Stimulated activated CD4-positive, alpha-beta T cell treated with anti-CD3 and anti-CD28 coated beads, TNF-alpha, amount 100 ng/mL, for 4 hours (primary cell): ENCODE data around the gene LIX1L.

Experiments used
- DNase-seq, 3 experiments: peaks; one replicate each; pipeline ENCODE4 v3.0.0-alpha.2; 2020; ENCODE audit warnings: low read depth in 3 of 3

Gene LIX1L

GRCh38 chr1:145985502-145986439 lies 28.0 kb upstream of the LIX1L start:
- DNase-seq, result no peak

DNA sequence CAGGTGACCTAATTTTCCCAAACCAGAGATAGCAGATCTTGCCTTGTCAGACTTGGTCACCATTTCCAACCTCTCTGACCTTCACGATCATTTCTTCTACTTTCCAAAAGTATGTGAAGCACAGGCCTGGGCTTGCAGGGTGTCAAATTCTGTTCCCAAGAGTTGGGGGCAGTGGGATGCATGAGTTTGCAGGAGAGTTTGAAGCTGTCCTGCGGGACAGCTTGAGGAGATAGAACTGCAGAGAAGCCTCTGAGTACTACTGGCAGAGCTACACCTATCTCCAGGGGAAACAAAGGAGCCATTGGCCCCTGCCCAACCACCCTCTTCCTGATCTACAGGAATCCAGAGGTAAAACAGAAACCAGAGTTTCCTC lies 27.3 kb upstream of the LIX1L start:
- DNase-seq, result no peak

DNA sequence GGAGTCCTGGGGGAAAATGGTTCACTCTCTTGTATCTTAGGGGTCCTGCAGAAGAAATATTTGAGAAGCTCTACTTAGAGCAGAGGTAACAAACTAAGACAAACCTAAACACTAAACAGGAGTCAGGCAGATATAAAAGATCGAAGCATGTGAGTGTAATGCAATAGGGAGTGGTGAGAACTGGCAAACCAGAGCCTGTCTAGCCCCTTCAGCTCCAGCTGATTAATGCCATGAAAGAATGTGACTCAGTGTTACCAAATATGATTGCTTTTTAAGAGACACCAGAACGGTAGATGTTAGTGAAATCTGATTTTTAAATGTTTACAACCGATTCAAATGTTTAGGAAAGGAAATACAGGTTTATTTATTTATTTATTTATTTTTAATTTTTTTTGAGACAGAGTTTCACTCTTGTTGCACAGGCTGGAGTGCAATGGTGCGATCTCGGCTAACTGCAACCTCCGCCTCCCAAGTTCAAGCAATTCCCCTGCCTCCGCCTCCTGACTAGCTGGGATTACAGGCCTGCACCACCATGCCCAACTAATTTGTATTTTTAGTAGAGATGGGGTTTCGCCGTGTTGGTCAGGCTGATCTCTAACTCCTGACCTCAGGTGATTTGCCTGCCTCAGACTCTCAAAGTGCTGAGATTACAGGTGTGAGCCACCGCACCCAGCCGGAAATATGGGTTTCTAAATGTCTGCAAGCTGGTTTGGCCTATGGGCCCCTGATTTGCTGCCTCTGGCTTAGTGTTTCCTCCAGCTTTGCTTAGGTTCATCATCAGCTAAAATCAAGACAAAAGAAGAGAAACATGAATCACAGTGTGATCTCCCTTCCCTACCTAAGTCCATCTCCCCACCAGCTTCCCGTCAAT lies 26.4 kb upstream of the LIX1L start:
- no peak for DNase-seq

DNA sequence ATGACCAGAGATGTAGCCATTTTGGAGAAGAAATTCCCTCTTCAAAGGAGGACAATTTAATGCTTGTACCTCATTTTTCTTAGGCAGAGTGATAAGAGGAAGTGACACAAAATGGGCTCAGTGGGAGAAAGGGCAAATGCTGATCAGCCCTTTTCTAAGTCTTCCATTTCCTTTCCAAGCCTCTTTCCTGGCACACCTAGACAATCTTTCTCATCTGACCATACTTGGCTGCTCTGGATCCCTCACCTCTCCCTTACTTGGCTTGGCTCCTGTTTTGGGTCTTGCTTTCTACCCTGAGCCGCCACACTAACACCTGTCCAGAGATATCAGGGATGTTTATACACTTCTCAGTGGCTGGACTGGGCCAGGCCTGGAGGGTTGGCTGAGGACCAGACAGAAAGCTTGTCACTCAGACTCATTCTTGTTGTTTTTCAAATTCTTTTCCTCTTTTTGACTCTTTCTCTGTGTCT lies 25.4 kb upstream of the LIX1L start:
- no peak for DNase-seq

- DNase-seq, result no peak
These were observed 24.4 kb upstream of the LIX1L start for GRCh38 chr1:145982010-145982723.

DNA sequence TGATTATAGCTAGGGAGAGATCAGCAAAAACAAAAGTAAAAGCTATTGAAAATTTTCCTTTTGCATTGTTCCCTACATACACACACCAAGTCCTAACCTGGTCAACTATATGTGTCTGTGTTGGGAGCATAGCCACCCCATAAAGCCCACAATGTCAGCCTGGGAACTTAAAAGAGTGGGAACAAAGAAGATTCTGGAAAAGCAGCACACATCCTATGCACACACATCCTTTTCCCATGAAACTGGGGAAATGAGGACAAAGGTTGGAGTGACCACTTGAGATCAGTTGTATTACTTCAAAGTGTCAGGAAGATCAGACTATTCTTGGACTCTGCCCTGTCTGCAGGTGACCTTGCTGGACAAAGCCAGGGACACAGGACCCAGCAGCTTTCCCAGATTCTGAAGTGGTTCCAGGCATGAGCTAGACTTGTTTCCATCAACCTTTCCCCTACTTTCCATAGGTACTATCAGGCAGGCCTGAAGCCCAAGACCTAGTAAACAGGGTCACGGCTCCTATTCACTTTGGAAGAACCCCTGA lies 22.7 kb upstream of the LIX1L start:
- DNase-seq, result no peak

GRCh38 chr1:145979746-145980456 lies 22.1 kb upstream of the LIX1L start:
- DNase-seq, result no peak

GRCh38 chr1:145978854-145979745 lies 21.3 kb upstream of the LIX1L start:
- peak in 2 of 3 experiments; percentile 55 to 61 for DNase-seq

DNA sequence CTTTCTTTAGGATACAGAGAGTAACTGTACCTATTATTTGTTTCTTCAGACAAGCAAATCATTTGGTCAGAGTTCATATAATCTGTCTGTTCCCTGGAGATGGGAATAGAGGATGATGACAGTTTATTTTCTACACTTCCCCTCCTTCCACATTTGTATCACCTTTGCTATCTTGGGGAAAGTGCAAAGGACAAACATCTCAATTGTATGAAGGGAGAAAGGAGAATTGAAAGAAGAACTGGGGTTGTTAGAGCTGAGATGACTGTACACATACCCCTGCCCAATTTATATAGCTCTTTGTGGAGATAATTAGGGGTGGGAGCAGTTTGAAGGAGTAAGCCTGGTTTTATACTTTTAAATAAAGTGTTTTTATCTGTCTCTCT lies 20.6 kb upstream of the LIX1L start:
- no peak for DNase-seq

DNA sequence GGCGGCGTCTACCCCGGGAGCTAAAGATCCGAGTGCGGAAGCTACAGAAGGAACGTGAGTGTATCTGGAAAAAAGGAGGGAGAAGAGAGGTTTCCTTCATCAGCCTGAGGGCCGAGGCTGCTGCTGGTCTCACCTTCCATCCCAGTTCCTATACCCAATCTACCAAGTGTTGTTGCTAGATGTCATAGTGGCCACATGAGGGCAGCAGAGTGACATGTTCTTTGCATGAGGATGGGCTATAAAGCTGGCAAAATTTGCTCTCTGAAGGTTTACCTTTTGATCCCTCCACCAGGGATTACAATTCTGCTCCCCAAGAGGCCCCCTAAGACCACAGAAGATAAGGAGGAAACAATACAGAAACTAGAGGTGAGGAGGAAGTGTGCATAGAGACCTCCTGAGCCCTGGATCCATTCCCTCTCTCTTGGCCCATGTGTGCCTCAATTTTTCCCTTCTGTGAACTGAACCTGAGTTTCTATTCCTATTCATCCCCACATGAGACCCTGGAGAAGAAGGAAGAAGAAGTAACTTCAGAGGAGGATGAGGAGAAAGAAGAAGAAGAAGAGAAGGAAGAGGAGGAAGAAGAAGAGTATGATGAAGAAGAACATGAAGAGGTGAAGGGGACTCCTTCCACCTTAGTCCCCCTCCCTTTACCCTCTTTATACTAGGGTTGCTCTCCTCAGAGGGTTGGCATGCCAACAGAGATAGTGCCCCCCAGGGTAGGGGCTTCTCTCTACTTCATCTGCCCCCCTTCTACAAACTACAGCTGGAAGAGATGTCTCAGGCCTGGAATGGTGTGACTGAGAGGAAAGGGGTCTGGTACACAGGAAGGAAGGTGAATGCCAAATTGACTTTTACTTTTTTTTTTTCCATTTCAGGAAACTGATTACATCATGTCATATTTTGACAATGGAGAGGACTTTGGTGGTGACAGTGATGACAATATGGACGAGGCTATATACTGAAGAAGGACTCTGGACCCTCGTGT lies 20.0 kb upstream of the LIX1L start:
- DNase-seq, result peak in 2 of 3 experiments; percentile 44 to 56

- DNase-seq, result no peak
These were observed 19.2 kb upstream of the LIX1L start for GRCh38 chr1:145977016-145977415.

GRCh38 chr1:145975216-145975615 lies 17.4 kb upstream of the LIX1L start:
- DNase-seq, result no peak

- no peak for DNase-seq
These were observed 16.9 kb upstream of the LIX1L start for GRCh38 chr1:145974721-145975120.

DNA sequence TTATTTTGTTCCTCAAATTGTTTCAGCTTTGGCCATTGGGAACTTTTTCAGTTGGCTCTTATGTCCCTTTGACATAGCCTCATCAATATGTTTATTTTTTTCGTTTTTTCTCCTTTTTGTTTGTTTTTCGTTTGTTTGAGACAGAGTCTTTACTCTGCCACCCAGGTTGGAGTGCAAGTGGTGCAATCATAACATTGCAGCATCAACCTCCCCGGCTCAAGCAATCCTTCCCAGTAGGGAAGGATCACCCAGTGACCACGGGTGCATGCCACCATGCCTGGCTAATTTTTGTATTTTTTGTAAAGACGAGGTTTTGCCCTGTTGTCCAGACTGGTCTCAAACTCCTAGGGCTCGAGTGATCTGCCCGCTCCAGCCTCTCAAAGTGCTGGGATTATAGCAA lies 14.8 kb upstream of the LIX1L start:
- DNase-seq, result no peak

DNA sequence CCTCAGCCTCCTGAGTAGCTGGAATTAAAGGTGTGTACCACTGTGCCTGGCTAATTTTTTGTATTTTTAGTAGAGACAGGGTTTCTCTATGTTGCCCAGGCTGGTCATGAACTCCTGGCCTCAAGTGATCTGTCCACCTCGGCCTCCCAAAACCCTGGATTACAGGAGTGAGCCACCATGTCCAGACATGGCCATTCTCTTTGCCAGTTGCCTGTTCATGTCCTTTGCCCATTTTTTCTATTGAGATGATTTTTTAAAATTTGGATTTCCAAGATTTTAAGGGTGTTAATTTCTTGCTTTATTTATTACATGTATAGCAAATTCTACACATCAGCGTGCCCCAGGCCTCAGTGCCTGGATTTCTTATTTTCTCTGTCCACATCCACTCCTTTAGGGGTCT lies 9.5 kb upstream of the LIX1L start:
- no peak for DNase-seq

GRCh38 chr1:145965119-145965744 lies 7.4 kb upstream of the LIX1L start:
- DNase-seq, result no peak

- peak; percentile 73 to 84 (median 79) for DNase-seq
These were observed 6.7 kb upstream of the LIX1L start, which contains the start of the genes ANKRD34A and POLR3GL for GRCh38 chr1:145964328-145965118. Gene ANKRD34A, minus strand, starts transcription at chr1:145964575. Its CDS starts 2,816 bp downstream, at chr1:145961759. Gene POLR3GL, plus strand, starts transcription at chr1:145964690. Its CDS starts 10,176 bp downstream, at chr1:145974866.
